HG03108 (cell line): Measurements from ENCODE around the gene ZBTB49.

Experiments used
- ATAC-seq: cut with Tn5 transposase; IDR thresholded peaks from one replicate; pipeline ENCODE4 v1.9.1; 2021; ENCODE audit warnings: moderate library complexity; ENCODE audit not compliant: unreplicated experiment

ZBTB49 gene

GRCh38 chr4:4355302-4355701, 65.3 kb downstream of the ZBTB49 start:
- no peak for ATAC-seq

GRCh38 chr4:4356106-4357041, 66.3 kb downstream of the ZBTB49 start:
- no peak for ATAC-seq

- ATAC-seq = no peak
Measured at GRCh38 chr4:4358093-4358854, 68.2 kb downstream of the ZBTB49 start.

GRCh38 chr4:4361883-4362282, 71.8 kb downstream of the ZBTB49 start:
- ATAC-seq = no peak

- no peak for ATAC-seq
Measured at GRCh38 chr4:4362991-4363697, 73.1 kb downstream of the ZBTB49 start.

- ATAC-seq = no peak
Measured at GRCh38 chr4:4364061-4364460, 74.0 kb downstream of the ZBTB49 start.

- no peak for ATAC-seq
Measured at GRCh38 chr4:4364486-4365208, 74.6 kb downstream of the ZBTB49 start.

GRCh38 chr4:4368809-4369580, 78.9 kb downstream of the ZBTB49 start:
- no peak for ATAC-seq
